NCI-H345 (cell line): ENCODE measurements around the gene RNF215.
"Not testable (repeated sequence)": the region's sequence is repeated elsewhere in the genome, so short reads cannot be mapped to it uniquely, and the experiment has no call there.

Experiments
- DNase-seq: peaks from one replicate; lab custom pipeline; 2025; lab: John Stamatoyannopoulos, UW

RNF215 gene

GRCh38 chr22:30421695-30422480, 34.7 kb upstream of the RNF215 start:
- DNase-seq, result no peak

DNA sequence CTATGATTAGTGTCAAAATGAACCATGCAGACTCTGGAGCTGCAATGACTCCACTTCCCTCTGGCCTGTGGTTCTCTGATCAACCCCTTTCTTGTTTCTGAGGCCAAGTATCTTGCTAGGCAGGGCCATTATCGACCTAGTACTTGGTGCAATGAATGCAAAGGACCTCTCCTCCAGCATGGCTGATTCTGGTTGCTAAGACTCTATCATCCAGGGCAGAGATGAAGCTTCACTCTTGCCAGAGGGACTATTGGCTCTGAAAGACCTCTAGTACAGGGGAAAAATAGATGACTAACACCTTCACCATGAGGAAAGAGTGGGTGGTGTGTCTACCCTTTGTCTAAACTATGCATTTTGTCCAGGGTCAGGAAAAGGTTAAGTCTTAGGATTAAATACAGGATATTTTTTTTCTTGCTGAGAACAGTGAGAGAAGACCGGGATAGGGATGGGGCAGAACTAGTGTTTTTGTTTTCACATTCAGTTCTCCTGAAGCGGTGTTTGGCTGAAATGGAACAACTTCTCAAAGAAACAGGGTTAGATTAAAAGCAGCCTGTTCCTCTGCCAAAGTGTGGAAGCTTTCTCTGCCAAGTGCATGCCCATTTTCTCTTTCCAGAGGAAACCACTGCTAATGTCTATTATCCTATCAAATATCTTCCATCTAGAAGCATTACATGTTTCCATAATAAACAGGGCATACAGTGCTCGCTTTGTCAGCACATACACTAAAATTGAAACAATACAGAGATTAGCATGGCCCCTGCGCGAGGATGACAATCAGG, 33.3 kb upstream of the RNF215 start:
- DNase-seq, result no peak

DNA sequence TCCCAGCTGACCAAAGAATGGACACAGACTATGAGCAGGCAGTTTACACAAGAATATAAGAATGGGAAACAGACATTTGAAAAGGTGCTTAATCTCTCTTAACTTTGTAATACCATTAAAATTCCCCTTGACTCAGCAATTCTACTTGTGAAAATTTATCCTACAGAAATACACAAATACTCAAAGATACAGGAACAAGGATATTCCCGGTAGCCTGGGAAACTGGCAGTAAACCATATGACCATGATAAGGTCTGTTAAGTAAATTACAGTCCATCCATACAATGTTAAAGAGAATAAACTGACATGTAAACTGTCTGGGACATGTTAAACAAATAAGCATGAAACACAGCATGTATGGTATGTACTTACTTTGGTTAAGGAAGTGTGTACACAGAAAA, 29.6 kb upstream of the RNF215 start:
- no peak for DNase-seq

GRCh38 chr22:30416403-30416802, 29.2 kb upstream of the RNF215 start:
- no peak for DNase-seq

GRCh38 chr22:30414525-30415047, 27.4 kb upstream of the RNF215 start:
- DNase-seq, result no peak

DNA sequence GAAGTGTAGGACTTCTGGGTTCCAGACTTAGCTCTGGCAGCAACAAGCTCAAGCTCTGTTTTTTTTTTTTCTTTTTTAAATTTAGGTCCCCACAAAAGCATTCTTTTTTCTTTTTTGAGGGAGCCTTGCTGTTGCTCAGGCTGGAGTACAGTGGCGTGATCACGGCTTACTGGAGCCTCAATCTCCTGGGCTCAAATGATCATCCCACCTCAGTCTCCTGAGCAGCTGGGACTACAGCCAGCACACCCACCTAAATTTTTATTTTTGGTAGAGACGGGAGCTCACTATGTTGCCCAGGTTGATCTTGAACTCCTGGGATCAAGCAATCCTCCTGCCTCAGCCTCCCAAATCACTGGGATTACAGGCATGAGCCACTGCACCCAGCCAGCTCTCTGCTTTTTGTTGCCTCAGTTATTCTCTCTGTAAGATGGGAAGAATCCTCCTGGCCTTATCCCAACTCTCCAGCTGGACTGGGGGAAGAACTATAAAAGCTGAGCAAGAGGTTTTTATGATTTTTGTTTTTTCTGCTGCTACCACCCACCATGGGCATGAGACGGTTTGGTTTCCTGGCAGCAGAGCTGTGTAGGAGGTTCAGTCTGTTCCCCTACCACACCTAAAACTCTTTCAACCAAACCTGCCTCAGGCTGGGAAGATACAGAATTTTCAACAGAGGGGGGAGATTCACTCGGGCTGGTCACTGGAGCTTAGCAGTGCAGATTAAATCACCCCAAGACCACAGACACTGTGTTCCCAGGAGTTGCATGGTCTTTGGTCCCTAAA, 26.7 kb upstream of the RNF215 start:
- no peak for DNase-seq

DNA sequence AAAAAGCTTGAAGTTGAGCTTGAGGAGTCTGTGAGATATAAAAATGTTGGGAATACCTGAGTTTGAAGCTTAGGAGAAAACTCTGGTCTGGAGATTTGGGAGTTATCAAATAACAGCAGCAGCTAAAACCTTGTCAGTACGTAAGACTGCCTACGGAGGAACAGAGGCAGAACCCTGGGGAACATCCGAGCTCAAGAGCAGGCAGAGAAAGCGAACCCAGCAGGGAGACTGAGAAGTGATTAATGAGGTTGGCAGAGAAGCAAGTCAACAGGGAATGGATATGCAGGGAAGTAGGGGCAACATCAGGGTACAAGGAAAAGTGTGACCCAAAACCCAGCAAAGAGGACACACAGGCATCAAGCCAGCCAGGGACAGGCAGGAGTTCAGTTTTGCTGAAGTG, 25.8 kb upstream of the RNF215 start:
- no peak for DNase-seq

- DNase-seq, result no peak
Observed at GRCh38 chr22:30411780-30412179, 24.6 kb upstream of the RNF215 start.

DNA sequence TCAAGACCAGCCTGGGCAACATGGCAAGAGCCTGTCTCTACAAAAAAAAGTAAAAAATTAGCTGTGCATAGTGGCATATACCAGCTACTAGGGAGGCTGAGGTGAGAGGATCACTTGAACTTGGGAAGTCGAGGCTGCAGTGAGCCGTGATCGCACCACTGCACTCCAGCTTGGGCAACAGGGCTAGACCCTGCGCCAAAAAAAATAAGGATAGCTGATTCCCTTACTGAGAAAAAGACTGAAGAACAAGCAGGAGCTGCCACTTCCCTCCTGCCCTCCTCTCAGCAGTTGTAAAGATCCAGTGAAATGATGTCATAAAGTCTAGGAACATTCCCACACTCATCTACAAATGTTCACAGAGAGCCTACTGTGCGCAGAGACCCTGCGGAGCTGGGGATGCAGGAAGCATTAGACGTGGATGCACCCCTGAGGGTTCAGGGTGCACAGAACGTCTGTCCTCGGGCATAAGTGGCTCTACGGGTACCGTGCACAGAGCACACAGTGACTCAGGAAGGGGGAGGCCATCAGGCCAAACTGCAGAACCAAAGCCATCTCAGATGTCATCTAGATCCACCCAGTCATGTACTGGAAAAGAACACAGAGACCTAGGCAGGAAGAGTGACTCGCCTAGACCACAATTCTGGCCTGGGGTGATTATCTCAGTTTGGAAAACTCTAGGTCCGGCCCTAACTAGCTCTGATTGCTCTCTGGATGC, 21.3 kb upstream of the RNF215 start:
- DNase-seq, result no peak

GRCh38 chr22:30406400-30406799, 19.2 kb upstream of the RNF215 start:
- no peak for DNase-seq

DNA sequence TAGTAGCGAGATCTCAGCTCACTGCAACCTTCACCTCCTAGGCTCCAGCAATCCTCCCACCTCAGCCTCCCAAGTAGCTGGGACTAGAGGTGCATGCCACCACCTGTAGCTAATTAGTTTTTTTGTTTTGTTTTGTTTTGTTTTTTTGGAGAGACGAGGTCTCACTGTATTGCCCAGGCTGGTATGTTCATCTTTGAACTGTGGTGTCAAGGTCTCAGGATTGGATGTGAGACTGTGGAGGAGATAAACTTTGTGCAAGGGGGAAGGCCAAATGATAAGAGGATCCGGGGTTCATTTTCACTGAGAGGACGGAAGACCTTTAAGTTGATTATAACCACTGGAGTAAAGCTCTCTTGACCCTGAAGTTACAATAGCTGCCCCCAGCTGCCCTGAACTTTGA, 18.5 kb upstream of the RNF215 start:
- no peak for DNase-seq

DNA sequence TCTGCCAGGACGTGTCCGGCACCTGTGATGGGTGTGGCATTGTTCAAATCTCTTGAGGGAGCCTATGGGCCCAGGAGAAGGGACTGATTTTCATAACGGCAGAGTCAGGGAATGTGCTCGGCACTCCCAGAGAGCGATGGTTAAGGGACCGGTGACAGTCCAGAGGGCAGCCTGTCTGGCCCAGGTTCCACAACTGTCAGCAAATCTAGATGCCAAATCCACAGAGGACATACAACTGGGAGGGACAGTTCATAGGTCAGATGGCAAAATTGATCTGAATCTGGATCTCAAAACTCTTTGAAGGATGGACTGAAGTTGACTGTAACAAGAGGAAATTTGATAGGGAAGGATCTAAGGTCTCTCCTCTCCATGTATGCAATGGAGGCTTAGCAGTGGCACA, 17.1 kb upstream of the RNF215 start:
- DNase-seq, result no peak

DNA sequence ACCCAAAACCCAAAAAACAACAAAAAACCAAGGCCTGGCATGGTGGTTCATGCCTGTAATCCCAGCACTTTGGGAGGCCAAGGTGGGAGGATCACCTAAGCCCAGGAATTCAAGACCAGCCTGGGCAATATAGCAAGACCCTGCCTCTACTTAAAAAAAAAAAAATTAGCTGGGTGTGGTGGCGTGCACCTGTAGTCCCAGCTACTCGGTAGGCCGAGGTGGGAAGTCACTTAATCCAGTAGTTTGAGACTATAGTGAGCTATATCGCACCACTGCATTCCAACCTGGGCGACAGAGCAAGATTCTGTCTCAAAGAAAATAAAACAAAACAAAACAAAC, 15.5 kb upstream of the RNF215 start:
- not testable (repeated sequence) for DNase-seq

- DNase-seq, result no peak
Observed at GRCh38 chr22:30402028-30402765, 15.0 kb upstream of the RNF215 start.

DNA sequence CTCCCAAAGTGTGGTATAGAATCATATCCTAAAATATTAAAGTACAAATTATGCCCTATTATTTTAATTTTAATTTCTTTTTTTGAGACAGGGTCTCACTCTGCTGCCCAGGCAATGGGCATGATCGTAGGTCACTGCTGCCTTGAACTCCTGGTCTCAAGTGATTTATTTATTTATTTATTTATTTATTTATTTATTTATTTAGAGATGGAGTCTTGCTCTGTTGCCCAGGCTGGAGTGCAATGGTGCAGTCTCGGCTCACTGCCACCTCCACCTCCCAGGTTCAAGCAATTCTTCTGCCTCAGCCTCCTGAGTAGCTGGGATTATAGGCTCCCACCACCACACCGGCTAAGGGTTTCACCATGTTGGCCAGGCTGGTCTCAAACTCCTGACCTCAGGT, 13.8 kb upstream of the RNF215 start:
- DNase-seq, result not testable (repeated sequence)

DNA sequence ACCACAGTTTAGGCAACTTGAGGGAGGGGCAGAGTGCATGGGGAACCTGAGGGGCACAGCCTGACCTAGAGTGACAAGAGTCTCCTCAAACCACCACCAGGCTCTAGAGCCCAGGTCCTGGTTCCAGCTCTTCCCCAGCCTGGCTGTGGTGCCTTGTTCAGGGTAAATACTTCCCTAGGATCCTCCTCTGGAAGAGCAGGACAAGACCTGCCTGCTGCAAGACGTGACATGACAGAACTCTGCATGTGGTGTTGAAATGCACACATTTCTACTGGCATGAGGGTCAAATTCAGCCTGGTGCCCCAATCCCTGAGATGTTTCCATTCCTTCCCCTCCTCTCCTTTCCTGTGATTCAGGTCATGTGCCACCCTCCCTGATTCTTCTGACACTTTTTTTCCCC, 12.9 kb upstream of the RNF215 start:
- no peak for DNase-seq

GRCh38 chr22:30399718-30400117, 12.5 kb upstream of the RNF215 start:
- DNase-seq, result no peak

DNA sequence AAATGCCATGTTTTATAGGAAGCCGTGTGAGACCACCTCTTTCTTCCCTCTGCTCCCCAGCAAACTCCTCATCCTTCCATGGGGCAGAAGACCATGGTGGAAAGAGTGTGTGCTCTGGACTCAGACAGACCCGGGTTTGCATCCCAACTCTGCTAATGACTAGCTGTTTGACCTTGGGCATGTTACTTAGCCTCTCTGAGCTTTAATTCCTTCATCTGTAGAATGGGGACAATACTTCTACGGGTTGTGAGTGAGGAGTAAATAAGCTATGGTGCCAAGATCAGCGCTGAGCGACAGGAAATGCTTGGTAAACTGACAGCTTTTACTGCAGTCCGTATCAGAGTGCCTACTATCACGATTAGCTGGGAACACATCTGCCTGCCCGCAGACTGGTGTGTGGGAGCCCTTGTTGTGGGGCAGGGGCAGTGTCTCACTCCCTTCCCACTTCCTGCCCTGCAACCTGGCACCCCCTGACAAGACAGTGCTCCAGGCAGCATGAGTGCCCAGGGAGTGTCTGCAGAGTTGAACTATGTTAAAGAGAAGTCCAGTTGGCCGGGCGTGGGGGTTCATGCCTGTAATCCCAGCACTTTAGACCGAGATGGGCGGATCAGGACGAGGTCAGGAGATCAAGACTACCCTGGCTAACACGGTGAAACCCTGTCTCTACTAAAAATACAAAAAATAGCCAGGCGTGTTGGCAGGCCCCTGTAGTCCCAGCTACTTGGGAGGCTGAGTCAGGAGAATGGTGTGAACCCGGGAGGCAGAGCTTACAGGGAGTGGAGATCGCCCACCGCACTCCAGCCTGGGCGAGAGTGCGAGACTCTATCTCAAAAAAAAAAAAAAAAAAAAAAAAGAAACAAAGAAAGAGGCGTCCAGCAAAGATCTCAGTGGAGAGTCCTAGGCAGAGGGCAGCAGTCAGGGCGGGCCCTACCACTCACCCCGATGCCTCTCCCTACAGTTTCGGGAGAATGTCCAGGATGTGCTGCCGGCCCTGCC, 11.8 kb upstream of the RNF215 start:
- DNase-seq, result no peak

- no peak for DNase-seq
Observed at GRCh38 chr22:30397656-30398635, 10.7 kb upstream of the RNF215 start.
